PC-3 (cell line): ENCODE measurements around the gene CCT3. TPM values are rescaled to one million over a fixed set of nuclear protein-coding genes. Genes with fewer than 3 reads are reported as not detected.

ENCODE experiments used
- ATAC-seq: fragments of 200-7000 bp; cut with Tn5 transposase; 2 replicates; pipeline ENCODE4 v1.9.1; 2020; ENCODE audit warnings: mild to moderate bottlenecking, moderate library complexity
- BruUV-seq: library from RNA; stranded (reverse); fragments of 400-500 nt; replicated peaks from 2 replicates; lab custom pipeline; 2021; lab: Mats Ljungman, UMichigan
- CTCF ChIA-PET: fragments of 300-600 bp; sonication (Branson Sonifier 250); formaldehyde crosslinking; loops from one replicate; lab custom pipeline; 2022; ENCODE audit warnings: antibody characterized with exemption; lab: Charles Lee
- POLR2A ChIA-PET: fragments of 300-600 bp; sonication (Branson Sonifier 250); formaldehyde crosslinking; loops from one replicate; lab custom pipeline; 2022; ENCODE audit warnings: antibody characterized with exemption; ENCODE audit not compliant: unreplicated experiment; lab: Charles Lee
- DNase-seq: peaks from one replicate; pipeline ENCODE4 v3.0.0-alpha.2; 2015
- H2AFZ ChIP-seq: fragments of 300-600 bp; sonication (generic); 2 replicates; pipeline ENCODE4 v1.6.0; 2016; ENCODE audit warnings: antibody characterized with exemption, low read length
- H3F3A ChIP-seq: fragments of 300-600 bp; sonication (generic); one replicate; pipeline ENCODE4 v1.6.0; 2017; ENCODE audit warnings: antibody characterized with exemption, low read length, control low read depth, mild to moderate bottlenecking; ENCODE audit not compliant: unreplicated experiment
- H3K27ac ChIP-seq: fragments of 300-600 bp; sonication (generic); 2 replicates; pipeline ENCODE4 v1.5.1; 2016; ENCODE audit warnings: mild to moderate bottlenecking, low read length
- H3K27me3 ChIP-seq: fragments of 300-600 bp; sonication (generic); 2 replicates; pipeline ENCODE4 v1.6.1; 2016; ENCODE audit warnings: low read length, mixed read lengths
- H3K36me3 ChIP-seq: fragments of 300-600 bp; sonication (generic); 2 replicates; pipeline ENCODE4 v1.6.1; 2016; ENCODE audit warnings: low read depth, mixed run types, low read length, mixed read lengths
- H3K4me1 ChIP-seq: fragments of 300-600 bp; sonication (generic); 2 replicates; pipeline ENCODE4 v1.5.1; 2016; ENCODE audit warnings: low read length; ENCODE audit not compliant: insufficient read depth
- H3K4me2 ChIP-seq: fragments of 300-600 bp; sonication (generic); 2 replicates; pipeline ENCODE4 v1.6.0; 2016; ENCODE audit warnings: low read length
- H3K4me3 ChIP-seq: fragments of 300-600 bp; sonication (generic); 2 replicates; pipeline ENCODE4 v1.5.1; 2016; ENCODE audit warnings: mild to moderate bottlenecking, low read length, mixed read lengths
- H3K79me2 ChIP-seq: fragments of 300-600 bp; sonication (generic); 2 replicates; pipeline ENCODE4 v1.6.1; 2017; ENCODE audit warnings: low read length, mixed read lengths
- H3K9ac ChIP-seq: fragments of 300-600 bp; sonication (generic); 2 replicates; pipeline ENCODE4 v1.6.0; 2016; ENCODE audit warnings: mild to moderate bottlenecking, low read length
- H3K9me2 ChIP-seq: fragments of 300-600 bp; sonication (generic); replicated peaks from 2 replicates; pipeline ENCODE4 v1.6.1; 2016; ENCODE audit warnings: mixed run types, low read length, mixed read lengths
- H3K9me3 ChIP-seq: fragments of 300-600 bp; sonication (generic); 2 replicates; pipeline ENCODE4 v1.6.1; 2016; ENCODE audit warnings: low read length, mixed read lengths
- H4K20me1 ChIP-seq: fragments of 300-600 bp; sonication (generic); 2 replicates; pipeline ENCODE4 v1.6.1; 2016; ENCODE audit warnings: low read length, mixed read lengths
- EZH2 ChIP-seq: fragments of 300-600 bp; sonication (generic); IDR thresholded peaks from one replicate; pipeline ENCODE4 v1.6.1; 2017; ENCODE audit warnings: antibody characterized with exemption, mild to moderate bottlenecking, low read length; ENCODE audit not compliant: unreplicated experiment
- EZH2phosphoT487 ChIP-seq: fragments of 300-600 bp; sonication (generic); IDR thresholded peaks from 2 replicates; pipeline ENCODE4 v1.6.1; 2018; ENCODE audit warnings: mild to moderate bottlenecking, antibody characterized with exemption, low read length, borderline replicate concordance
- intact Hi-C: fragments of 100-400 bp; cut with micrococcal nuclease; formaldehyde crosslinking; loops from 2 replicates; pipeline ENCODE4 v1.9.0; 2023
- total RNA-seq: library from RNA; depleted of rRNA; stranded (reverse); fragments of >200 nt; gene quantifications from 2 replicates; pipeline ENCODE4 v1.2.3, GENCODE V29; 2014
- TF ChIP-seq, protein P1 (sequence below): fragments of 300-600 bp; sonication (generic); conservative IDR thresholded peaks from 2 replicates; pipeline ENCODE4 v1.5.1; 2017; ENCODE audit warnings: antibody characterized with exemption, low read depth, mild to moderate bottlenecking, low read length

The CCT3 gene
- total RNA-seq, 1 experiment from 2014 or later: 692 TPM

DNA sequence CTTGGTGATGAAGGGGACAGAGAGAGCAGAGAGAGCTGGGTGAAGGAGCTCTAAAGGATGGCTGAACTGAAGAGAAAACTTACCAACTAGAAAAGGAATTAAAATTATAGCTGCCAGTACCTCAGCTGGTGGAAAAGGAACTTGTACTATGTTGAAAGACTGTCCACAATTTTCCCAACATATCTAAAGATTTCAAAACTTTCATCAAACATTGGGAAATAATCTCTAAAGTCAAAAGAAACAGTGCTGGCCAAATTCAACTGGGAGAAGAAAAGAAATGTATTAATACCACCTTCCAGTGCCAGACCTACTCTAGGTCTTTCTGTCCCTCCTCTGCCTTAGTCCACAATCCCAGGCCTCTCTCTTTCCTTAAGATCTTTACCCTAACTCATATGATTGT lies 61.6 kb downstream of the CCT3 start:
- no peak for DNase-seq
- H2AFZ ChIP-seq: no peak overlapping the region
- ATAC-seq: no peak
- TF ChIP-seq EZH2 (no peak), EZH2phosphoT487 (no peak)
- TF ChIP-seq, protein P1, sequence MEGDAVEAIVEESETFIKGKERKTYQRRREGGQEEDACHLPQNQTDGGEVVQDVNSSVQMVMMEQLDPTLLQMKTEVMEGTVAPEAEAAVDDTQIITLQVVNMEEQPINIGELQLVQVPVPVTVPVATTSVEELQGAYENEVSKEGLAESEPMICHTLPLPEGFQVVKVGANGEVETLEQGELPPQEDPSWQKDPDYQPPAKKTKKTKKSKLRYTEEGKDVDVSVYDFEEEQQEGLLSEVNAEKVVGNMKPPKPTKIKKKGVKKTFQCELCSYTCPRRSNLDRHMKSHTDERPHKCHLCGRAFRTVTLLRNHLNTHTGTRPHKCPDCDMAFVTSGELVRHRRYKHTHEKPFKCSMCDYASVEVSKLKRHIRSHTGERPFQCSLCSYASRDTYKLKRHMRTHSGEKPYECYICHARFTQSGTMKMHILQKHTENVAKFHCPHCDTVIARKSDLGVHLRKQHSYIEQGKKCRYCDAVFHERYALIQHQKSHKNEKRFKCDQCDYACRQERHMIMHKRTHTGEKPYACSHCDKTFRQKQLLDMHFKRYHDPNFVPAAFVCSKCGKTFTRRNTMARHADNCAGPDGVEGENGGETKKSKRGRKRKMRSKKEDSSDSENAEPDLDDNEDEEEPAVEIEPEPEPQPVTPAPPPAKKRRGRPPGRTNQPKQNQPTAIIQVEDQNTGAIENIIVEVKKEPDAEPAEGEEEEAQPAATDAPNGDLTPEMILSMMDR: no peak
- H3K36me3 ChIP-seq: peaks cover 78% of the 10 kb centered on the region
- POLR2A ChIA-PET: no interaction called here
- H3K4me3 ChIP-seq: no peak overlapping the region
- H3F3A ChIP-seq: no peaks in the 10 kb centered on the region
- no peak overlapping the region for H3K4me2 ChIP-seq
- peaks cover 31% of the 10 kb centered on the region for H4K20me1 ChIP-seq
- H3K27ac ChIP-seq: no peak overlapping the region
- BruUV-seq: no TSS peak
- H3K27me3 ChIP-seq: no peaks in the 10 kb centered on the region
- H3K9ac ChIP-seq: no peak overlapping the region
- H3K4me1 ChIP-seq: peaks cover 10% of the 10 kb centered on the region
- CTCF ChIA-PET: interaction anchor here (0.7 kb wide), 1 partner anchor 150 kb away, joined by 6 read pairs; no protein-coding TSS in a partner anchor
- H3K9me3 ChIP-seq: no peaks in the 10 kb centered on the region
- no peaks in the 10 kb centered on the region for H3K9me2 ChIP-seq
- intact Hi-C loops: no loop called here
- peaks cover 38% of the 10 kb centered on the region for H3K79me2 ChIP-seq

DNA sequence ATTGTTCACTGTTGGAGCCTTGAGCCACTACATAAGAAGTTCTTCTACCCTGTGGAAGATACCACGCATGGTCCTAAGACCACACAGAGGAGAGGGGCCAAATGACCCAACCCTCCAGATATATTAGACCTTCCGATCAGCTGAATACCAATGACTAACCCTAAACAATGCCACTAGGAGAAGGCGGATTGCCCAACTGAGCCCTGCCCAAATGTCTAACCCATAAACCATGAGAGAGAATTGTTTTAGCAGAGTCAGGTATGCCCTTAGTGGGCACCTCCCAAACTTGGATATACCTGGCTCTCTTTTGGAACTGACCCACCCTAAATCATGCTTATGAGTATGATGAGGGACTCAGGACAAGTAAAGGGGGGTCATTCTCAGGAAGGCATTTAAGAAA lies 67.8 kb downstream of the CCT3 start:
- H4K20me1 ChIP-seq: 0 out of 2 replicates have a peak, but pooled peaks cover 4% of the 10 kb centered on the region
- H2AFZ ChIP-seq: no peak overlapping the region
- TF ChIP-seq, protein P1: no peak
- TF ChIP-seq EZH2 (no peak), EZH2phosphoT487 (no peak)
- 0 out of 2 replicates have a peak, but pooled peaks have one; percentile 27 for ATAC-seq
- H3K36me3 ChIP-seq: peaks cover 81% of the 10 kb centered on the region
- H3K9ac ChIP-seq: no peak overlapping the region
- BruUV-seq: no TSS peak
- H3K79me2 ChIP-seq: 0 out of 2 replicates have a peak, but pooled peaks cover 4% of the 10 kb centered on the region
- H3K9me3 ChIP-seq: no peaks in the 10 kb centered on the region
- CTCF ChIA-PET: no interaction called here
- intact Hi-C loops: no loop called here
- H3K4me2 ChIP-seq: no peak overlapping the region
- H3F3A ChIP-seq: peaks cover 3% of the 10 kb centered on the region
- H3K9me2 ChIP-seq: no peaks in the 10 kb centered on the region
- H3K27me3 ChIP-seq: no peaks in the 10 kb centered on the region
- DNase-seq: peak; percentile 29
- no peaks in the 10 kb centered on the region for H3K4me1 ChIP-seq
- H3K4me3 ChIP-seq: no peak overlapping the region
- no peak overlapping the region for H3K27ac ChIP-seq
- POLR2A ChIA-PET: no interaction called here

DNA sequence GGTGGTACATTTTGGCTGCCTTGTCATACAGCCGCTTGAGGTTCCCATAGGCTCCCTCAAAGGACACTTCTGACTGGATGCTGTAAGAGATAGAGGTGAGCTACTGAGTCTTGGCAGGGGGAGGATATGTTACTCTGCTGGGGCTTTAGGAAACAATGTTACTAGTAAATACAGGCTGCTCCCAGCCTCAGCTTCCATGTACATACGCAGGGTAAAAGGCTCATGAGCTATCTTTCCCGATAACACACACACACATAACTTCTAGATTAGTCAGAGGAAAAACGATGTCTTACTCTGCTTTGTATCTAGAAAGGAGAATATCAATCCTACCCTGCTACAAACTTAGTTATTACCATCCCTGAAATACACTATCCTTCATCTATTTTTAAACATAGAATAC lies 69.8 kb downstream of the CCT3 start:
- CTCF ChIA-PET: interaction anchor here (0.6 kb wide), 1 partner anchor 1179 kb away, joined by 6 read pairs; no protein-coding TSS in a partner anchor
- Histone ChIP-seq H3K9me3 (no peaks in the 10 kb centered on the region), H3K9ac (no peak overlapping the region), H3K4me3 (no peak overlapping the region), H3K27me3 (no peaks in the 10 kb centered on the region), H3K36me3 (peaks cover 73% of the 10 kb centered on the region), H3K79me2 (0 out of 2 replicates have a peak, but pooled peaks cover 4% of the 10 kb centered on the region), H3K4me2 (no peak overlapping the region), H3F3A (peaks cover 5% of the 10 kb centered on the region), H3K9me2 (no peaks in the 10 kb centered on the region), H3K27ac (no peak overlapping the region), H3K4me1 (peaks cover 10% of the 10 kb centered on the region), H4K20me1 (0 out of 2 replicates have a peak, but pooled peaks cover 4% of the 10 kb centered on the region), H2AFZ (no peak overlapping the region)
- no TSS peak for BruUV-seq
- POLR2A ChIA-PET: no interaction called here
- intact Hi-C loops: no loop called here
- TF ChIP-seq EZH2phosphoT487 (no peak), EZH2 (no peak)
- TF ChIP-seq, protein P1: no peak
- no peak for DNase-seq
- ATAC-seq: no peak
